H1 (cell line): Measurements from ENCODE around the gene LRRC40. TPM values are rescaled to one million over a fixed set of nuclear protein-coding genes. Genes with fewer than 3 reads are reported as not detected.

Experiments
- CTCF ChIA-PET: fragments of 300-600 bp; sonication (Branson Sonifier 250); formaldehyde crosslinking; loops from one replicate; lab custom pipeline; 2021; ENCODE audit not compliant: partially characterized antibody; lab: Charles Lee
- POLR2A ChIA-PET: fragments of 300-600 bp; sonication (Branson Sonifier 250); formaldehyde crosslinking; loops from one replicate; lab custom pipeline; 2021; ENCODE audit warnings: inconsistent platforms; ENCODE audit not compliant: partially characterized antibody; lab: Charles Lee
- DNase-seq, 2 experiments: peaks; one replicate each; pipeline versions ENCODE4 v3.0.0 to v3.0.0-alpha.2; 2010 to 2022; ENCODE audit warnings: low spot score in 2 of 2, low read depth in 1 of 2, mixed read lengths in 1 of 2
- FAIRE-seq: peaks from 2 replicates; lab custom pipeline; 2011; peaks lifted over from hg19 to GRCh38; lab: Jason Lieb, UNC
- H2AFZ ChIP-seq: 2 replicates; pipeline ENCODE4 v1.8.1; 2012; ENCODE audit warnings: low read length, inconsistent platforms
- H2AK5ac ChIP-seq: 2 replicates; pipeline ENCODE4 v1.6.1; 2013; ENCODE audit warnings: low read depth, low read length
- H2BK120ac ChIP-seq: replicated peaks from 2 replicates; pipeline ENCODE3; 2013; ENCODE audit warnings: low read depth, low read length, inconsistent platforms
- H2BK12ac ChIP-seq: 2 replicates; pipeline ENCODE4 v1.6.1; 2013; ENCODE audit warnings: low read depth, low read length
- H2BK15ac ChIP-seq: 2 replicates; pipeline ENCODE4 v1.6.1; 2013; ENCODE audit warnings: low read length
- H2BK20ac ChIP-seq: 2 replicates; pipeline ENCODE4 v1.6.1; 2013; ENCODE audit warnings: low read length
- H2BK5ac ChIP-seq: 2 replicates; pipeline ENCODE4 v1.6.1; 2013; ENCODE audit warnings: low read depth, low read length
- H3K14ac ChIP-seq: 2 replicates; pipeline ENCODE4 v1.6.1; 2013; ENCODE audit warnings: inconsistent platforms; ENCODE audit not compliant: insufficient read length
- H3K18ac ChIP-seq: 2 replicates; pipeline ENCODE4 v1.6.1; 2013; ENCODE audit warnings: low read length; ENCODE audit errors: extremely low read depth
- H3K23ac ChIP-seq: 2 replicates; pipeline ENCODE4 v1.6.1; 2013; ENCODE audit warnings: inconsistent platforms; ENCODE audit not compliant: insufficient read length
- H3K23me2 ChIP-seq: 2 replicates; pipeline ENCODE4 v1.6.1; 2013; ENCODE audit warnings: low read depth, low read length
- H3K27ac ChIP-seq: 2 replicates; pipeline ENCODE4 v1.6.1; 2011; ENCODE audit warnings: low read depth, low read length, inconsistent platforms
- H3K27me3 ChIP-seq, 4 experiments: replicated peaks in 1 of 4; 1 replicate in 1 of 4; 2 replicates in 3 of 4; pipeline versions ENCODE4 v1.6.1 to v1.8.1; 2011 to 2013; ENCODE audit warnings: low read length in 3 of 4, mild to moderate bottlenecking in 3 of 4, inconsistent platforms in 2 of 4, mixed read lengths in 2 of 4, moderate library complexity in 1 of 4; ENCODE audit not compliant: control insufficient read depth in 3 of 4, insufficient read depth in 3 of 4; ENCODE audit errors: extremely low read depth in 1 of 4
- H3K36me3 ChIP-seq, 4 experiments: 2 replicates each; pipeline versions ENCODE4 v1.6.1 to v1.8.1; 2011 to 2013; ENCODE audit warnings: mild to moderate bottlenecking in 4 of 4, low read length in 3 of 4, moderate library complexity in 2 of 4, control low read depth in 1 of 4, inconsistent platforms in 1 of 4; ENCODE audit not compliant: insufficient read depth in 4 of 4, control insufficient read depth in 2 of 4
- H3K4ac ChIP-seq: replicated peaks from 2 replicates; pipeline ENCODE3; 2013; ENCODE audit warnings: low read length, low read depth, mixed read lengths, inconsistent platforms; ENCODE audit not compliant: insufficient read length
- H3K4me1 ChIP-seq, 4 experiments: replicated peaks in 1 of 4; 1 replicate in 1 of 4; 2 replicates in 3 of 4; pipeline versions ENCODE4 v1.6.1 to v1.8.1; 2011 to 2013; ENCODE audit warnings: low read length in 3 of 4, inconsistent platforms in 2 of 4, mixed read lengths in 1 of 4; ENCODE audit not compliant: insufficient read depth in 4 of 4, control insufficient read depth in 3 of 4
- H3K4me2 ChIP-seq, 2 experiments: 2 replicates each; pipeline versions ENCODE4 v1.6.1 to v1.8.1; 2011 to 2013; ENCODE audit warnings: low read depth in 2 of 2, low read length in 2 of 2, control low read depth in 1 of 2, inconsistent platforms in 1 of 2, mild to moderate bottlenecking in 1 of 2; ENCODE audit not compliant: insufficient read depth in 1 of 2
- H3K4me3 ChIP-seq, 4 experiments: fragments of 200-600, 300-600 bp in 1 of 4; sonication (generic), shearing (Covaris generic), sonication (Bioruptor Twin) in 1 of 4; 2 replicates each; pipeline versions ENCODE4 v1.5.1 to v1.8.1; 2011 to 2016; ENCODE audit warnings: low read length in 4 of 4, low read depth in 3 of 4, control low read depth in 2 of 4, inconsistent platforms in 2 of 4, mild to moderate bottlenecking in 2 of 4, mixed read lengths in 1 of 4, moderate library complexity in 1 of 4; ENCODE audit not compliant: insufficient read depth in 2 of 4; ENCODE audit errors: extremely low read depth in 1 of 4
- H3K56ac ChIP-seq: replicated peaks from 2 replicates; pipeline ENCODE3; 2013; ENCODE audit warnings: low read depth, mild to moderate bottlenecking, mixed read lengths, low read length, inconsistent platforms; ENCODE audit not compliant: insufficient read length
- H3K79me1 ChIP-seq: 2 replicates; pipeline ENCODE4 v1.6.1; 2013; ENCODE audit warnings: low read depth, low read length, control low read depth
- H3K79me2 ChIP-seq, 2 experiments: 2 replicates each; pipeline versions ENCODE4 v1.6.1 to v1.8.1; 2012 to 2013; ENCODE audit warnings: low read length in 2 of 2, mild to moderate bottlenecking in 2 of 2, inconsistent platforms in 1 of 2; ENCODE audit not compliant: insufficient read depth in 2 of 2, control insufficient read depth in 1 of 2
- H3K9ac ChIP-seq, 4 experiments: replicated peaks in 1 of 4; 1 replicate in 1 of 4; 2 replicates in 3 of 4; pipeline versions ENCODE4 v1.6.1 to v1.8.1; 2011 to 2013; ENCODE audit warnings: low read depth in 3 of 4, low read length in 3 of 4, control low read depth in 2 of 4, mild to moderate bottlenecking in 2 of 4, moderate library complexity in 2 of 4, inconsistent platforms in 1 of 4; ENCODE audit errors: extremely low read depth in 1 of 4
- H3K9me3 ChIP-seq, 2 experiments: 2 replicates each; pipeline versions ENCODE4 v1.6.1 to v1.8.1; 2012 to 2013; ENCODE audit warnings: mild to moderate bottlenecking in 2 of 2, moderate library complexity in 2 of 2, control low read depth in 1 of 2, inconsistent platforms in 1 of 2, low read depth in 1 of 2, low read length in 1 of 2, mixed read lengths in 1 of 2; ENCODE audit not compliant: insufficient read depth in 2 of 2
- H4K20me1 ChIP-seq, 2 experiments: replicated peaks in 1 of 2; 2 replicates each; pipeline versions ENCODE3 to v1.8.1; 2011 to 2013; ENCODE audit warnings: inconsistent platforms in 2 of 2, low read length in 2 of 2, mild to moderate bottlenecking in 1 of 2; ENCODE audit not compliant: insufficient read depth in 2 of 2, control insufficient read depth in 1 of 2
- H4K5ac ChIP-seq: 2 replicates; pipeline ENCODE4 v1.6.1; 2013; ENCODE audit warnings: low read length, low read depth, mixed read lengths, inconsistent platforms; ENCODE audit not compliant: insufficient read length
- H4K8ac ChIP-seq: 2 replicates; pipeline ENCODE4 v1.8.0; 2013; ENCODE audit warnings: mild to moderate bottlenecking, moderate library complexity, low read length, inconsistent platforms; ENCODE audit not compliant: insufficient read depth; ENCODE audit errors: extremely low read depth
- H4K91ac ChIP-seq: replicated peaks from 2 replicates; pipeline ENCODE3; 2013; ENCODE audit warnings: low read length, mixed read lengths, inconsistent platforms; ENCODE audit not compliant: insufficient read length
- BRCA1 ChIP-seq: IDR thresholded peaks from 2 replicates; pipeline ENCODE4 v1.6.1; 2012; ENCODE audit warnings: low read depth, low read length, improper control_type of control experiment
- HDAC6 ChIP-seq: IDR thresholded peaks from one replicate; pipeline ENCODE4 v1.7.1; 2012; ENCODE audit warnings: low read depth, mild to moderate bottlenecking, inconsistent platforms, low read length, moderate library complexity
- JUN ChIP-seq: IDR thresholded peaks from 2 replicates; pipeline ENCODE4 v1.6.1; 2011; ENCODE audit warnings: low read depth, mild to moderate bottlenecking, improper control_type of control experiment, low read length
- KDM5A ChIP-seq: fragments of 200-600 bp; IDR thresholded peaks from 2 replicates; pipeline ENCODE4 v1.7.1; 2012; ENCODE audit warnings: mild to moderate bottlenecking, low read length, inconsistent platforms, mixed read lengths
- RAD21 ChIP-seq, 2 experiments: IDR thresholded peaks in 1 of 2; conservative IDR thresholded peaks in 1 of 2; 2 replicates each; pipeline ENCODE4 v1.6.1; 2011; ENCODE audit warnings: low read depth in 2 of 2, low read length in 2 of 2, improper control_type of control experiment in 1 of 2, inconsistent platforms in 1 of 2, mild to moderate bottlenecking in 1 of 2, moderate library complexity in 1 of 2
- RBBP5 ChIP-seq: IDR thresholded peaks from 2 replicates; pipeline ENCODE4 v1.7.1; 2012; ENCODE audit warnings: low read depth, mild to moderate bottlenecking, inconsistent platforms, low read length, moderate library complexity, borderline replicate concordance
- SIN3A ChIP-seq, 2 experiments: IDR thresholded peaks in 1 of 2; conservative IDR thresholded peaks in 1 of 2; 2 replicates each; pipeline ENCODE4 v1.6.1; 2011 to 2012; ENCODE audit warnings: low read length in 2 of 2, improper control_type of control experiment in 1 of 2, low read depth in 1 of 2, mild to moderate bottlenecking in 1 of 2
- WGBS, 2 experiments: shearing (Covaris generic) in 1 of 2; methylation state at CpG; one replicate each; pipeline versions ENCODE4 v1.1.6 to v1.1.7; 2013 to 2015; ENCODE audit warnings: low lambda C conversion rate in 2 of 2, mixed read lengths in 2 of 2, inconsistent platforms in 1 of 2, low coverage in 1 of 2, missing lambda C conversion rate in 1 of 2; ENCODE audit not compliant: insufficient replicate concordance in 2 of 2, insufficient coverage in 1 of 2, insufficient read length in 1 of 2; ENCODE audit errors: extremely low coverage in 1 of 2, missing lambda C conversion rate in 1 of 2; 5-methylcytosine and 5-hydroxymethylcytosine counted together
- polyA plus RNA-seq, 7 experiments: library from polyadenylated mRNA; depleted of rRNA in 3 of 7; stranded (reverse) in 5 of 7; unstranded in 2 of 7; fragments of >200 nt in 5 of 7; fragments of 200-250 nt in 2 of 7; gene quantifications; 1 replicate in 5 of 7; 2 replicates in 1 of 7; 4 replicates in 1 of 7; pipeline versions ENCODE4 v1.2.1 to v1.2.3, GENCODE V29; 2011 to 2013; ENCODE audit warnings: missing spikeins in 2 of 7, mixed read lengths in 2 of 7
- total RNA-seq: library from RNA; stranded (reverse); fragmentation: NEBNext Ultra II Directional; extraction: Animal tissue kit (Norgen Biotek cat#: 25700); gene quantifications from 2 replicates; pipeline ENCODE4 v1.2.1, GENCODE V29; 2021

Gene LRRC40
- total and polyA plus RNA-seq, 2 of the 8 experiments (the other 6 are each of a cell fraction or from before 2014, with no cell fraction given), result 13.4 to 30.8 TPM

DNA sequence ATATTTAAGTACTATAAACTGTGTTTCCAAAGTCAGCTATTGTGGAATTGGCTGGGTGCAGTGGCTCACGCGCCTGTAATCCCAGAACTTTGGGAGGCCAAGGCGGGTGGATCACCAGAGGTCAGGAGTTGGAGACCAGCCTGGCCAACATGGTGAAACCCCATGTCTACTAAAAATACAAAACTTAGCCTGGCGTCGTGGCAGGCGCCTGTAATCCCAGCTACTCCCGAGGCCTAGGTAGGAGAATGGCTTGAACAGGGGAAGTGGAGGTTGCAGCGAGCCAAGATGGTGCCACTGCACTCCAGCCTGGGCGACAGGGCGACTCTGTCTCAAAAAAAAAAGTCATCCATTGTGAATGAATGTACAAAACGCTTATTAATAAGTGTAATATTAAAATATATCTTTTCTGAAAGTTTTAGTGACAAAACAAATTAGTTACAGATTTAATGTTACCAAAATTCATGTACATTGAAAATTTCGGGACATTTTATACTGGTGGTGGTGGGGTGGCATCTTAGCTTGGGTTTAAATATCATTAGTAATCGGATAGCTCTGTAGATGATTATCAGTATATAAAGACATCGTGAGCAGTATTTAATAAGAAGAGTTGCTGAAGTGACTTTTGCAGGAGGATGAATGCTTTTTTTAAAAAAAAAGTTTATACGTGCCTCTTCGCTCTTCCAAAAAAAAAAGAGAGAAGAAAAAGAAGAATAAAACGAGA, 15.3 kb upstream of the LRRC40 start:
- peaks cover 6 to 10% of the 10 kb centered on the region in 2 experiments for H4K20me1 ChIP-seq
- H3K23ac ChIP-seq, result no peak overlapping the region
- H3K23me2 ChIP-seq, result no peaks in the 10 kb centered on the region
- no peaks in the 10 kb centered on the region for H3K27me3 ChIP-seq
- no peak overlapping the region for H2AK5ac ChIP-seq
- FAIRE-seq, result no peak
- ChIA-PET POLR2A (interaction anchor here (0.6 to 3.1 kb wide), 19 partner anchors 7 to 1979 kb away, joined by 3 to 67 read pairs (median 3); partner anchors contain the start of genes ANKRD13C, CTH and LRRC40), CTCF (interaction anchor here (0.7 to 1.3 kb wide), 5 partner anchors 9 to 173 kb away, joined by 3 to 6 read pairs (median 4); no protein-coding TSS in a partner anchor)
- peaks cover 5 to 31% (median 15%) of the 10 kb centered on the region in 4 experiments; a peak in 7 of 8 replicates for H3K36me3 ChIP-seq
- no peak overlapping the region for H3K18ac ChIP-seq
- no peak for DNase-seq
- H3K79me1 ChIP-seq, result no peaks in the 10 kb centered on the region
- H2AFZ ChIP-seq, result no peak overlapping the region
- no peak overlapping the region; the same call in 1 of the 2 replicates for H4K8ac ChIP-seq
- no peaks in the 10 kb centered on the region for H3K4me1 ChIP-seq
- H3K4ac ChIP-seq, result no peak overlapping the region
- no peak overlapping the region for H3K14ac ChIP-seq
- H4K91ac ChIP-seq, result no peak overlapping the region
- H3K79me2 ChIP-seq, result peaks cover 27 to 83% of the 10 kb centered on the region in 2 experiments
- H2BK15ac ChIP-seq, result no peak overlapping the region
- H3K27ac ChIP-seq, result no peak overlapping the region
- WGBS, 2 experiments, result 63% methylated on average over 17 of the region's 17 CpGs; no CpG with 5 or more reads in 1 of the 2 experiments
- peak overlapping the region; percentile 59 to 60; a peak in 3 of 4 replicates for H3K4me2 ChIP-seq
- H3K56ac ChIP-seq, result no peak overlapping the region
- H2BK5ac ChIP-seq, result no peak overlapping the region
- peak overlapping the region; percentile 92 to 95 (median 94); a peak in 6 of 8 replicates for H3K4me3 ChIP-seq
- H4K5ac ChIP-seq, result peak overlapping the region; percentile 44
- no peak overlapping the region for H2BK20ac ChIP-seq
- no peak for TF ChIP-seq SIN3A (conservative IDR thresholded peaks at IDR 0.05 in 1 of 2, IDR thresholded peaks at IDR 0.05 in 1 of 2; ENCODE audit: low read depth in 1 of 2, low read length in 2 of 2)
- TF ChIP-seq RAD21 (IDR thresholded peaks at IDR 0.05 in 1 of 2, conservative IDR thresholded peaks at IDR 0.05 in 1 of 2; ENCODE audit: low read depth in 2 of 2, low read length in 2 of 2), result no peak
- TF ChIP-seq KDM5A, result no peak
- no peak for TF ChIP-seq RBBP5
- no peak for TF ChIP-seq BRCA1
- no peak for TF ChIP-seq JUN
- TF ChIP-seq HDAC6, result no peak
- peak overlapping the region in 3 of 4 experiments; percentile 73 to 98 (median 98); a peak in 4 of 7 replicates for H3K9ac ChIP-seq
- no peak overlapping the region for H2BK120ac ChIP-seq
- H3K9me3 ChIP-seq, result no peaks in the 10 kb centered on the region
- no peak overlapping the region for H2BK12ac ChIP-seq
